ENCODE results near the gene LRRC4C. TPM values are rescaled to one million over a fixed set of nuclear protein-coding genes. Genes with fewer than 3 reads are reported as not detected.

The LRRC4C gene
- total and polyA plus RNA-seq, 4 donors = 0.10 to 0.93 (median 0.30) TPM

- no peaks in the 10 kb centered on the region for H3K36me3 ChIP-seq (ENCODE audit: control insufficient read depth in 4 of 4, insufficient read depth in 3 of 4, low read depth in 1 of 4, low read length in 3 of 4)
- TF ChIP-seq EGR1 (IDR thresholded peaks at IDR 0.05; ENCODE audit: low read depth in 2 of 2) (no peak), HNF4A (conservative IDR thresholded peaks at IDR 0.05) (no peak), NR2F2 (IDR thresholded peaks at IDR 0.05) (no peak), RXRA (IDR thresholded peaks at IDR 0.05) (no peak), ZBTB33 (IDR thresholded peaks at IDR 0.05) (no peak), ATF3 (IDR thresholded peaks at IDR 0.05) (no peak), TAF1 (conservative IDR thresholded peaks at IDR 0.05) (no peak), SP1 (IDR thresholded peaks at IDR 0.05) (no peak), YY1 (IDR thresholded peaks at IDR 0.05) (no peak), JUND (IDR thresholded peaks at IDR 0.05) (no peak), CTCF (IDR thresholded peaks at IDR 0.05; ENCODE audit: low read depth, low read length, missing input control) (no peak), GABPA (IDR thresholded peaks at IDR 0.05 in 1 of 2, conservative IDR thresholded peaks at IDR 0.05 in 1 of 2) (no peak), FOXA1 (IDR thresholded peaks at IDR 0.05) (no peak), FOXA2 (IDR thresholded peaks at IDR 0.05) (no peak), REST (IDR thresholded peaks at IDR 0.05) (no peak), RAD21 (IDR thresholded peaks at IDR 0.05) (no peak)
- no peak overlapping the region for H3K27ac ChIP-seq (ENCODE audit: low read depth in 1 of 2, low read length in 2 of 2)
These were observed 1173.9 kb downstream of the LRRC4C start for GRCh38 chr11:40285558-40285957.

GRCh38 chr11:40281052-40281580 lies 1178.3 kb downstream of the LRRC4C start:
- no peak for DNase-seq (ENCODE audit: low spot score)
- H3K27me3 ChIP-seq (ENCODE audit: control insufficient read depth in 4 of 4, insufficient read depth in 4 of 4, low read length in 3 of 4) = no peaks in the 10 kb centered on the region
- no peaks in the 10 kb centered on the region for H3K4me1 ChIP-seq (ENCODE audit: control insufficient read depth in 4 of 4, insufficient read depth in 4 of 4, low read length in 3 of 4)
- WGBS = 43% methylated on average over 6 of the region's 6 CpGs
- H3K9ac ChIP-seq (ENCODE audit: low read depth in 1 of 2, low read length in 2 of 2) = no peak overlapping the region
- no peak overlapping the region for H3K27ac ChIP-seq (ENCODE audit: low read depth in 1 of 2, low read length in 2 of 2)
- H3K4me3 ChIP-seq (ENCODE audit: low read depth in 1 of 3, low read length in 3 of 3) = no peak overlapping the region
- no peaks in the 10 kb centered on the region for H3K9me3 ChIP-seq (ENCODE audit: control insufficient read depth in 4 of 4, low read length in 3 of 4)
- H3K36me3 ChIP-seq (ENCODE audit: control insufficient read depth in 4 of 4, insufficient read depth in 3 of 4, low read depth in 1 of 4, low read length in 3 of 4) = no peaks in the 10 kb centered on the region
- no peak for TF ChIP-seq HNF4A (conservative IDR thresholded peaks at IDR 0.05)
- no peak for TF ChIP-seq RXRA (IDR thresholded peaks at IDR 0.05)
- no peak for TF ChIP-seq TAF1 (conservative IDR thresholded peaks at IDR 0.05)
- TF ChIP-seq CTCF (IDR thresholded peaks at IDR 0.05; ENCODE audit: low read depth, low read length, missing input control) = no peak
- no peak for TF ChIP-seq SP1 (IDR thresholded peaks at IDR 0.05)
- no peak for TF ChIP-seq RAD21 (IDR thresholded peaks at IDR 0.05)
- TF ChIP-seq YY1 (IDR thresholded peaks at IDR 0.05) = no peak
- TF ChIP-seq NR2F2 (IDR thresholded peaks at IDR 0.05) = no peak
- no peak for TF ChIP-seq REST (IDR thresholded peaks at IDR 0.05)
- no peak for TF ChIP-seq JUND (IDR thresholded peaks at IDR 0.05)
- no peak for TF ChIP-seq MAX (IDR thresholded peaks at IDR 0.05)
- no peak for TF ChIP-seq HNF4G (IDR thresholded peaks at IDR 0.05)

More at GRCh38 chr11:40285558-40285957, 1173.9 kb downstream of the LRRC4C start:
- no peak for DNase-seq (ENCODE audit: low spot score)
- Histone ChIP-seq H3K4me3 (ENCODE audit: low read depth in 1 of 3, low read length in 3 of 3) (no peak overlapping the region), H3K9ac (ENCODE audit: low read depth in 1 of 2, low read length in 2 of 2) (no peak overlapping the region), H3K27me3 (ENCODE audit: control insufficient read depth in 4 of 4, insufficient read depth in 4 of 4, low read length in 3 of 4) (no peaks in the 10 kb centered on the region), H3K4me1 (ENCODE audit: control insufficient read depth in 4 of 4, insufficient read depth in 4 of 4, low read length in 3 of 4) (no peaks in the 10 kb centered on the region), H3K9me3 (ENCODE audit: control insufficient read depth in 4 of 4, low read length in 3 of 4) (no peaks in the 10 kb centered on the region)
- WGBS = 69% methylated on average over 2 of the region's 2 CpGs

Measured in liver (tissue), 9 donors.